ENCODE data around the gene MDC1.
A peak's percentile ranks its signal among the peaks of the same experiment; 100 is the strongest.
"Not testable (repeated sequence)": the region's sequence is repeated elsewhere in the genome, so short reads cannot be mapped to it uniquely, and the experiment has no call there.

MDC1 gene, protein sequence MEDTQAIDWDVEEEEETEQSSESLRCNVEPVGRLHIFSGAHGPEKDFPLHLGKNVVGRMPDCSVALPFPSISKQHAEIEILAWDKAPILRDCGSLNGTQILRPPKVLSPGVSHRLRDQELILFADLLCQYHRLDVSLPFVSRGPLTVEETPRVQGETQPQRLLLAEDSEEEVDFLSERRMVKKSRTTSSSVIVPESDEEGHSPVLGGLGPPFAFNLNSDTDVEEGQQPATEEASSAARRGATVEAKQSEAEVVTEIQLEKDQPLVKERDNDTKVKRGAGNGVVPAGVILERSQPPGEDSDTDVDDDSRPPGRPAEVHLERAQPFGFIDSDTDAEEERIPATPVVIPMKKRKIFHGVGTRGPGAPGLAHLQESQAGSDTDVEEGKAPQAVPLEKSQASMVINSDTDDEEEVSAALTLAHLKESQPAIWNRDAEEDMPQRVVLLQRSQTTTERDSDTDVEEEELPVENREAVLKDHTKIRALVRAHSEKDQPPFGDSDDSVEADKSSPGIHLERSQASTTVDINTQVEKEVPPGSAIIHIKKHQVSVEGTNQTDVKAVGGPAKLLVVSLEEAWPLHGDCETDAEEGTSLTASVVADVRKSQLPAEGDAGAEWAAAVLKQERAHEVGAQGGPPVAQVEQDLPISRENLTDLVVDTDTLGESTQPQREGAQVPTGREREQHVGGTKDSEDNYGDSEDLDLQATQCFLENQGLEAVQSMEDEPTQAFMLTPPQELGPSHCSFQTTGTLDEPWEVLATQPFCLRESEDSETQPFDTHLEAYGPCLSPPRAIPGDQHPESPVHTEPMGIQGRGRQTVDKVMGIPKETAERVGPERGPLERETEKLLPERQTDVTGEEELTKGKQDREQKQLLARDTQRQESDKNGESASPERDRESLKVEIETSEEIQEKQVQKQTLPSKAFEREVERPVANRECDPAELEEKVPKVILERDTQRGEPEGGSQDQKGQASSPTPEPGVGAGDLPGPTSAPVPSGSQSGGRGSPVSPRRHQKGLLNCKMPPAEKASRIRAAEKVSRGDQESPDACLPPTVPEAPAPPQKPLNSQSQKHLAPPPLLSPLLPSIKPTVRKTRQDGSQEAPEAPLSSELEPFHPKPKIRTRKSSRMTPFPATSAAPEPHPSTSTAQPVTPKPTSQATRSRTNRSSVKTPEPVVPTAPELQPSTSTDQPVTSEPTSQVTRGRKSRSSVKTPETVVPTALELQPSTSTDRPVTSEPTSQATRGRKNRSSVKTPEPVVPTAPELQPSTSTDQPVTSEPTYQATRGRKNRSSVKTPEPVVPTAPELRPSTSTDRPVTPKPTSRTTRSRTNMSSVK (N-terminal part only)

GRCh38 chr6:30717129-30717844, at the start of gene MDC1:
MDC1 (minus strand) TSS chr6:30717281; CDS start chr6:30715175, 2,106 bp downstream.
- DNase-seq (ENCODE audit: low spot score): peak; percentile 100

DNA sequence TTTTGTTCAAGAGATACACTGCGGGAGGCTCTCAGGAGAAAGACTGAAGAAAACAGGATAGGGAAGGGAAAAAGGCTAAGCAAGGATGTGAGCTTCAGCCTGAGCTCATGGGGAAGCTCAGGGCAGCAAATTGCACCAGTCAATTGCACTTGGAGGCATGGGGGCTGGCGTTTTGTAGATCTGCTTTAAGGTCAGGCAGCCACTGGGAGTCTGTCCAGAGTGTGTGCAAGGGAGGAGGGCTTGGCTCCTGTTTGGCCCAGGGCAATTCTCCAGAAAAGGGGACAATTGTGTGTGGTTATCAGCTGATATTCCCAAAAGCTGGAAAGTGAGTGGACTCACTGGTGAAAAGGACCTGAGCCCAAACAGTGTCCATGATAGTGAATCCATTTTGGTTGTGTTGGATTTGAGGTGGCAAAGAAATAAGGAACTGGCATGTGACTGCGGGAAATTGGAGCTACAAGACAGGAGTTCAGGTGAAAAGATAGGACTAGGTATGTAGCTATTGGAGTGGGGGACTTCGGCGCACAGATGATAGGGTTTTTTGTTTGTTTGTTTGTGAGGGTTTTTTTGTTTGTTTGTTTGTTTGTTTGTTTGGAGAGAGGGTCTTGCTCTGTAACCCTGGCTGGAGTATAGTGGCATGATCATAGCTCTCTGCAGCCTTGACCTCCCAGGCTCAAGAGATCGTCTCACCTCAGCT, 49.5 kb upstream of the MDC1 start:
- DNase-seq (ENCODE audit: low spot score): no peak

GRCh38 chr6:30765495-30765894, 48.4 kb upstream of the MDC1 start:
- DNase-seq (ENCODE audit: low spot score): not testable (repeated sequence)

DNA sequence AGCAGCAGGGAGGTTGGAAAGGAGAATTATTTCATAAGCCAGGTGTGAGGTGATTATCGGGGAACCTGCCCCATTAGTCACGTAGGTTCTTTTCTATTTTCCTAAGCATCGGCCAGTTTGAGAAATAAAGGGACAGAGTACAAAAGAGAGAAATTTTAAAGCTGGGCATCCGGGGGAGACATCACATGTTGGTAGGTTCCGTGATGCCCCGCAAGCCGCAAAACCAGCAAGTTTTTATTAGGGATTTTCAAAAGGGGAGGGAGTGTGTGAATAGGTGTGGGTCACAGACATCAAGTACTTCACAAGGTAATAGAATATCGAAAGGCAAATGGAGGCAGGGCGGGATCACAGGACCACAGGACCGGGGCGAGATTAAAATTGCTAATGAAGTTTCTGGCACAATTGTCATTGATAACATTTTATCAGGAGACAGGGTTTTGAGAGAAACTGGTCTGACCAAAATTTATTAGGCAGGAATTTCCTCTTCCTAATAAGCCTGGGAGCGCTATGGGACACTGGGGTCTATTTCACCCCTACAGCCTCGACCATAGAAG, 47.5 kb upstream of the MDC1 start:
- DNase-seq (ENCODE audit: low spot score): not testable (repeated sequence)

DNA sequence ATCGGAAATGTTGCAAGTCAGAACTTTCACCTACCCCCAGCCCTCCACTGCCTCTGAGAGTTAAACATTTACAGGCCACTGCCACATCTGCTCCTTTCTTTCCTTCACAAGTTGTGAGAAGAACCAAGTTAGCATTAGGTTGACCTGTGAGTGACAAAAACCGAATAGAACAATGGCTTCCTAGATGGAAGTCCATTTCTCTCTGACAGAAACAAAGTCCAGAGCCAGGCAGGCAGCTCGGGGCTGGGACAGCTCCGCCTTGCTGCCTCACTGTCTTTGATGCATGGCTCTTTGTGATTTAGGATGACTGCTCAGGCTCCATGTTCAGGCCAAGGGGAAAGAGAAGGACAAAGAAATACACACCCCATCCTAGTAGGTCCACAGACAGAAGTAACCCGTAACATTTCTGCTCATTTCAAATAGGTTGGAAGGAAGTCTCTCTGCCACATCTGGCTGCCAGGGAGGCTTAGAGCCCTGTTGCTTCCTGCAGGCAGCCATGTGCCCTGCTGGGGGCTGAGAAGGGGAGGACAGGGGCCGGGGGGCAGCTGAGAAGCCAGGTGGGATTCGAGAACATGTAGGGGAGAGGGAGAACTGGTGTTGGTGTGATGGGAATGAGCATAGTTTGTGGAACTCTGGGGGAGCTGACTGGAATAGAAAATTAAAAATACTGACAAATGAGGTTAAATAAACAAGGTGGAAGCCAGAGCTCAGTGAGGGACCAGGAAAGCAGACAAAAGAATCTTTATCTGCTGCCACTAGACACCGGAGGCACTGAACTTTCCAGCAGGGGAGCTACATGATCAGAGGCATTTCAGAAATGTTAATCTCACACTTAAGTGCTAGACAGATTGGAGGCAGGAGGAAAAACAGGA, 46.8 kb upstream of the MDC1 start:
- no peak for DNase-seq (ENCODE audit: low spot score)

DNA sequence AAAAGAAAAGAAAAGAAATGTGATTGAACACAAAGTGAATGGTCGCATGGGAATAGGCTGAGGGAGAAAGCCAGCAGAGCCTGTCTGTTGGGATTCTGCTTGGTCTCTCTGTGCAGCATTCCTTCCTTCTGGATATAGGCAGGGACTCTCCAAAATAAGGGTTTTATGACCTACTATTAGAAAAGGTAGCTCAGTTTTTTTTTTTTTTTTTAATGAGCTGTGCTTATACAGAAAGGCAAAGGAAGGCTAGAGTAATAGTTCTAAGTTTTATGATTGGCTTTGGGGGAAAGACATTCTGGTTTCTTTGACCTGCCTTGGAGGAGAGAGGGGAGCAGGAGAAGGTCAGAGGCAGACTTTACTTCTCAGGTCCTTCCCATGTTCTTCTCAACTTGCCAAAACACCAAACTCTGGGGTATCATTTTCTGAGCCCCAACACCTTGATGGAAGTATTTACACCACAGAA, 46.1 kb upstream of the MDC1 start:
- DNase-seq (ENCODE audit: low spot score): no peak

- no peak for DNase-seq (ENCODE audit: low spot score)
Observed at GRCh38 chr6:30761791-30762429, 44.8 kb upstream of the MDC1 start.

DNA sequence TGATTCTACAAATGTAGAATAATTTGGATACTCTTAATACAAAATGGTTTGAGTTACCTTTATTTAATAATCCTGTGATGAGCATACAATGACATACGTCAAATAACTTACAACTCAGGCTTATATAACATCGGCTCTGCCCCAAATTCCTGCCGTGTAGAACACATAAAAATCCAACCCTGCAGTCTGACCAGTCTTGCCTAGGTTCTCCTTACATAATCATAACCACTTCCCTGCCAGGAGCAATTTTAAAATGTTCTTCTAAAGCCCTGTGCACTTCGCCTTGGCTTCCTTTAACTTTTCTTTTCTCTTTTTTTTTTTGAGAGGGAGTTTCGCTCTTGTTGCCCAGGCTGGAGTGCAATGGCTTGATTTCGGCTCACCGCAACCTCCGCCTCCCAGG, 43.5 kb upstream of the MDC1 start:
- no peak for DNase-seq (ENCODE audit: low spot score)

DNA sequence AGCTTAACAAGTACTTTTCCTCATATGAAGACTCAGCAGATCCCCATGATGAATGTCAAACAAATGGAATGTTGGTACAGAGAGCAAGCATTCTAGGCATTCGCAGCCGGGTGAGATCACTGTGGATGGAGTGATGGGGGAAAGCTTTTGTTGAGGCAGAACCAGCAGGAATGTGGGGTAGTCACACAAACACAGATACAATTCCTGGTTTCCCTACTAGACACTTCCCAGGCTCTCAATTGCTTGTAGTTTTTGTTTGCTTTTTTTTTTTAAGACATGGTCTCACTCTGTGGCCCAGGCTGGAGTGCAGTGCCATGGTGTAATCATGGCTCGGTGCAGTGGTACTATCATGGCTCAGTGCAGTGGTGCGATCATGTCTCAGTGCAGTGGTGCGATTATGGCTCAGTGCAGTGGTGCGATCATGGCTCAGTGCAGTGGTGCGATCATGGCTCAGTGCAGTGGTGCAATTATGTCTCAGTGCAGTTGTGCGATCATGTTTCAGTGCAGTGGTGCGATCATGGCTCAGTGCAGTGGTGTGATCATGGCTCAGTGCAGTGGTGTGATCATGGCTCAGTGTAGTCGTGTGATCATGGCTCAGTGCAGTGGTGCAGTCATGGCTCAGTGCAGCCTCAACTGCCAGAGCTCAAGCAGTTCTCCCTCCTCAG, 42.6 kb upstream of the MDC1 start:
- DNase-seq (ENCODE audit: low spot score): no peak

GRCh38 chr6:30757261-30757904, 40.3 kb upstream of the MDC1 start:
- DNase-seq (ENCODE audit: low spot score): no peak

DNA sequence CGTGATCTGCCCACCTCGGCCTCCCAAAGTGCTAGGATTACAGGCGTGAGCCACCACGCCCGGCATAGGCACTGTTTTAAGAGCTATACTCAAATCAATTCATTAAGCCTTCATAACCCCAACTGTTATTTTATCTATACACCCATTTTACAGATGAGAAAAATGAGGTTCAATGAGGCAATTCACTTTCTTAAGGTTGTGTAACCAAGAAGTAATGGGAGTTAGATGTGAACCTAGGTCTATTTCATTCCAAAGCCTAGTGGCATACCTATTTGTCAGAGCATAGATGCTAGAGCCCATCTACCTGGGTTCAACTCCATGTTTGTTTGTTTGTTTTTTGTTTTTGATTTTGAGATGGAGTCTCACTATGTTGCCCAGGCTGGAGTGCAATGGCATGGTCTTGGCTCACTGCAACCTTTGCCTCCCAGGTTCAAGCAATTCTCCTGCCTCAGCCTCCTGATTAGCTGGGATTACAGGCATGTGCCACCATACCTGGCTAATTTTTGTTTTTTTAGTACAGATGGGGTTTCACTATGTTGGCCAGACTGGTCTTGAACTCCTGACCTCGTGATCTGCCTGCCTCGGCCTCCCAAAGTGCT, 39.4 kb upstream of the MDC1 start:
- not testable (repeated sequence) for DNase-seq (ENCODE audit: low spot score)

- no peak for DNase-seq (ENCODE audit: low spot score)
Observed at GRCh38 chr6:30754631-30755030, 37.5 kb upstream of the MDC1 start.

DNA sequence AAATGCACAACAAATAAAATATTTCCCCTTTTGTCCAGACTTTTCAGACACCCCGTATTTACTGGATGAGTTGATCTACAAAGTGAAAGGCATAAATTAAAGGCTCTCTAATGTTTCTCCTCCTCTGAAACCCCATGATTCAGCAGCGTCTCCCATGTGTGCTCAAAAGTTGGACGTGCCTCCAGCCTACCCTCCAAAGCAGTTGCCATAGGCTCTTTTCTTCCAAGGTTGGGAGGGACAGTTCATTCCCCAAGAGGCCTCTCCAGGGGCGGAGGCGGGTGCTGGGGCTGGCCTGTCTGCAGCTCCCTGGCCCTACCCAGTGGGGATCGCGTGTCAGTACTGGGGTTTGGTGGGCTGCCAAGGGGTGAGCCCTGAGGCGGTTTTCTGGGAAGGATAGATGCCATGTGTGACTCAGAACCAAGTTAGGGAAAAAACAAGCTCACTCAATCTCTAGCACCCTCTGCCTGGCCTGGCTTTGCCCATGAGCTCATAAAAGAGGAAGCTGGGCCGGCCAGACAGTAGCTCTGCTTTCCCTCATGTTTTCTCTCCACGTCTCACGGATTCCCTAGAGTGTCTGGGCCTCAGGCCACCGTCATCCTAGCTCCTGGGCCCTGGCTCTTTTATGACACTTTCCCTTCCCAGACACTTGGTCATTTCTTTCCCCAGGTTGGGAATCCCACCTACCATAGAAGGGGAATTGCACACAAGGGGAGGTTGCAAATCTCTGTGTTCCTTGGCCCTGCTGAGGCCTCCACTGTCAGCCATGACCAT, 35.3 kb upstream of the MDC1 start:
- no peak for DNase-seq (ENCODE audit: low spot score)

GRCh38 chr6:30750379-30750668, 33.2 kb upstream of the MDC1 start:
- no peak for DNase-seq (ENCODE audit: low spot score)

GRCh38 chr6:30749554-30750378, 32.7 kb upstream of the MDC1 start:
- no peak for DNase-seq (ENCODE audit: low spot score)

All from CD4-positive, alpha-beta T cell treated with Interleukin-6 at 100 ng/mL for 8 hours (primary cell).